GM18907 (cell line): ENCODE data around the gene ATP9A.
"Not testable (repeated sequence)": the region's sequence is repeated elsewhere in the genome, so short reads cannot be mapped to it uniquely, and the experiment has no call there.

Experiments used
- ATAC-seq: cut with Tn5 transposase; IDR thresholded peaks from one replicate; pipeline ENCODE4 v1.9.1; 2021; ENCODE audit warnings: mild to moderate bottlenecking, moderate library complexity; ENCODE audit not compliant: unreplicated experiment

Gene ATP9A

DNA sequence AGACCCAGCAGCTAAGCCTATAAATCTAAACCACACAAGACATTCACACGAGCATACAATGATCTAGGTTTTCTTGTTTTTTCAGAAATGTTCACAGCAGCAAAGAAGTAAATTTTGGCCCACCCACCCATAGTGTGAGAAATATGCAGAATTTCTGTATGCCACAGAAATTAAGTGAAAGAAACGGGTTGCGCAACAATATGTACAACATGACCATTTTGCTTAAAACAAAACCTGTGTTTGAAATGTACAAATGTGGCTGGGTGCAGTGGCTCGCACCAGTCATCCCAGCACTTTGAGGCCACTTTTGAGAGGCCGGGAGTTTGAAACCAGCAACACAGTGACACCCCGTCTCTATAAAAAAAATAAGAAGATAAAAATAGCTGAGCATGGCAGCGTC is 24.8 kb upstream of the ATP9A start:
- ATAC-seq: no peak

DNA sequence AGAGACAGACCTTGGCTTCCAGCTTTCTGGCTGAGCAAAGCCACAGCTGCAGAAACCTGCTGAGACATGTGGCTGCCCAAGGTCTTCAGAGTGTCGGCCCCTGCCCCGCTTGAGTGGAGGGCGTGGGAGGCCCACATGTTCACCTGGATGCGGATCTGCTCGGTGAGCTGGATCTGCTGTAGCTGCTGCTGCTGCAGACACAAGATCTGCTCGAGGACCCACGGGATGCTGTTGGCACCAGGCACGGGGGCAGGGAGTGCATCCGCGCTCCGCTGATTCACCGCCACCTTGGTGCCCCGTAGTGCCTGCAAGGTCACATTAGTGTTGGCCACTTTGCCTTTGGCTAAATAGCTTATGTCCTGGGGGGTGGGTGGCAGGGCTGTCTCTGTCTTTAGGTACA is 23.4 kb upstream of the ATP9A start:
- ATAC-seq: no peak

DNA sequence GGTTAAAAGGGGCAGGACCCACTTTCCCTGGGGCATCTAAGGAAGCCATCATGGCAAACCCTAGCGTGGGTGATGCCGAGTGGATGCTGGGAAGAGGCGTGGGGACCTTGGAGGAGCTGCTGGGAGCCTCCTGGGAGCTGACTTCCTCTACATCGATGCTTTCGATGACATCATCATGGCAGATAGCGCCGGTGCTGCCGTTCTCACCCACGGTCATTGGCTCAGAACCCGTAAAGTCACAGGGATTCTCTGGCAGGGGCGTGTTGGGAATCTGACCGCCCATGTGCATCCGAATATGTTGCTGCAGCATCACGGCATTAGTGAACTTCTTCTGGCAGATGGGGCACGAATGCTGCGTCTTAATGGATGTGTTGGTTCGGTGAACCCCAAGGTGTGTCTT is 22.1 kb upstream of the ATP9A start:
- ATAC-seq: no peak

DNA sequence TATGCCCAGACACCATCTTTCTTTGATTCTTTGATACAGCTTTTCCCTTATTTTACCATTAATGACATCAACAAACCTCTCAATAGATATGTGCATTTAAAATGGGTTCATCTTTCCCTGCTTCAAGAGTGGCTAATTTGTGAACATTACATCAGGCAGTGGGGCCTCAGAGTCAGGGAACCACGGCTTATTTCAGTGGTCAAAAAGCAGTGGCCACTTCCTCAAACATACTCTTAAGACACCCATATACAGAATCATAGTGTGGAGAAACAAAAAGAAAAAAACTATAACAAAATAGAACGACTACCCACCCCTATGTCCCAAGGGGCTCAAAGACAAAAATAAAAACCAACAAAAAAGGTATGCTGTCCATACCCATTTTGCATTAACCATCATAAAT is 21.2 kb upstream of the ATP9A start:
- no peak for ATAC-seq

DNA sequence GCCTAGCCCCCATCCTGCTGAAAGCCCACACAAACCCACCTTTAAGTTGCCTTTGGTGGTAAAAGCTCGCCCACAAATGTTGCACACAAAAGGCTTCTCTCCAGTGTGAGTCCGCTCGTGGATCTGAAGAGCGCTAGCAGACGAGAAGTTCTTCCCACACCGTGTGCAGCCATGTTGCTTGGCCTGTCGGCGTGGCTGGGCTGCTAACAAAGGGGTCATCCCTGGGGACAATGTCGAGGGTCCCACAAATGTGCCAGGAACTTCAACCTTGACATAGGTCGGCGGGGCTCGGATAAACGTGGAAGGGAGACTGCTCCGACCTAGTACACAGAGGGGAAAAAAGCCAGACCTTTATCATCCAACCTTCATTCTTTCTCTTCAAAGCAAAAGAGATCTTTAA is 20.6 kb upstream of the ATP9A start:
- ATAC-seq: no peak

DNA sequence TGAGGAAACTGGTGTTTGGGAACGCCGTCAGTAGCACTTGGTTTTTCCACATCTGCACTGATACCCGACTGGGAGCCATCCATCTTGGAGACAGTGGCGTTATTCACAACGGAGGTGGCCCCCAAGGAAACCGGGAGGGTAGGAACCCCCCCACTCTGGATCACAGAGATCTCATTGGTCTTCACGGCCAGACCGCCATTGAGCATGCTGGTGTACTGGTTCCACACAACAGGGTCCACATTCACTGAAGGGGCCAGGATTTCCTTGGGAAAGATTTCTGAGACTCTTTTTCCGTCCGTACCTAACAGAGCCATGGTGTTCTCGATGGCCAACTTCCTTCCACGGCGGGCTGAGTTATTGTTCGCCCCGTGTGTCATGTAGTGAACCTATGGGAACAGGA is 16.1 kb upstream of the ATP9A start:
- no peak for ATAC-seq

DNA sequence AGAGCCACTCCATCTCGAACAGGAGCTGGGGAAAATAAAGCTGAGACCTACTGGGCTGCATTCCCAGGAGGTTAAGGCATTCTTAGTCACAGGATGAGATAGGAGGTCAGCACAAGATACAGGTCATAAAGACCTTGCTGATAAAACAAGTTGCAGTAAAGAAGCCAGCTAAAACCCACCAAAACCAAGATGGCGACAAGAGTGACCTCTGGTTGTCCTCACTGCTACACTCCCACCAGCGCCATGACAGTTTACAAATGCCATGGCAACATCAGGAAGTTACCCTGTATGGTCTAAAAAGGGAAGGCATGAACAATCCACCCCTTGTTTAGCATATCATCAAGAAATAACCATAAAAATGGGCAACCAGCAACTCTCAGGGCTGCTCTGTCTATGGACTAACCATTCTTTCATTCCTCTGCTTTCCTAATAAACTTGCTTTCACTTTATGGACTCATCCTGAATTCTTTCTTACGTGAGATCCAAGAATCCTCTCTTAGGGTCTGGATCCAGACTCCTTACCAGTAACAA is 10.1 kb upstream of the ATP9A start:
- not testable (repeated sequence) for ATAC-seq

DNA sequence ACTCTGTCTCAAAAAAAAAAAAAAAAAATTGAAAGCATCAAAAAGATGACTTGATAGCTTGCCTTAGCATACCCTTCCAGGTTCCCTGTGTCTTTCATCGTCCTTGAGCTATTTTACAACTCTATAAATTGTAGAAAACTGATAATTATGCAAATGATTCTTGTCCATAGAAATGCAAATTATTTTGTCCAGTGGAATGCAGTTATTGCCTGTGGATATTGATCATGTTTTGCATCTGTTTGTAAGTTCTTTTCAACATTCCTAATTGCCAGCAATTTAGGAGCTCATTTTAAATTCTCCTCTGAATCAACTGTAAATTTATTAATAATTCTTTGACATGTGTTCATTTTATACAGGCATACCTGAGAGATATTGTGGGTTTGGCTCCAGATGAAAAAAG is 7.1 kb upstream of the ATP9A start:
- ATAC-seq: no peak

DNA sequence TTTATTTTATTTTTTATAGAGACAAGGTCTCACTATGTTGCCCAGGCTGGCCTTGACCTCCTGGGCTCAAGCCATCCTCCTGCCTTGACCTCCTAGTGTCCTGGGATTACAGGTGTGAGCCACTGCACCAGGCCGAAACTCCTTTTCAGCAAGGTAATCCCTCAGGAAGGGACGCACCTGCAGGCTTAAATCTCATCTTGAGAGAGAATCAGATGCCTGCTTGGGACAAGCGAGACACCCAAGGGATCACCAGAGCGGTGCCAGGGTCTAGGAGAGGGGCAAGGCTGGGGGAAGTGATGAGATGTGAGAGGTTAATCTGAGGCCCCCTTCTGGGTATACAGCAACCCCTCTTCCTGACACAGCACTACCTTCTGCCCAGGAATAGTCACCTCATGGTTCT is 4.0 kb upstream of the ATP9A start:
- ATAC-seq: no peak

DNA sequence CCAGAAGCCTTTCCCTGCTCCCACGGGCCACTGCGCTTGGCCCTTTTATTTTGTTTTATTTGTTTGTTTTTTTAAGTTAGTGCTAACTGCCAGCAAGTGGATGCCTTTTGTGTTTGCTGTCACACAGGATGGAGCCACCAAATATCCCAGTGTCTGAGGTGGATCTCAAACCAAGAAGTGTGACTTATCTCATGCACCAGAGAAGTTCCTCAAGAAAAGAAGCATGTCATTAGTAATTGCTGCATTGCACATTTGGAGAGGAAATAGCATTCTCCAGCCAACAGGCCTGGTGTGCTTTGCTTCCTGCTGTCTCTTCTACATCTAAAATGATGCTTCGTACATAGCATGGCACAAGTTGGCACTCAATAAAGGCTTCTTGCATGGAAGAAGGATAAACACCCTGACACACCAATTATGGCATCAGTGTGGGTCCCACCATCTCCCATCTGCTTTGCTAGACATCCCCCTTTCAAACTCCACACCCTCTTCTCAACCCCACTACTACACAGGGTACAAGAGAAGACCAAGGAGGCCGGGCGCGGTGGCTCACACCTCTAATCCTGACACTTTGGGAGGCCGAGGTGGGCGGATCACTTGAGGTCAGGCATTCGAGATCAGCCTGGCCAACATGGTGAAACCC is 1.9 kb upstream of the ATP9A start:
- no peak for ATAC-seq

DNA sequence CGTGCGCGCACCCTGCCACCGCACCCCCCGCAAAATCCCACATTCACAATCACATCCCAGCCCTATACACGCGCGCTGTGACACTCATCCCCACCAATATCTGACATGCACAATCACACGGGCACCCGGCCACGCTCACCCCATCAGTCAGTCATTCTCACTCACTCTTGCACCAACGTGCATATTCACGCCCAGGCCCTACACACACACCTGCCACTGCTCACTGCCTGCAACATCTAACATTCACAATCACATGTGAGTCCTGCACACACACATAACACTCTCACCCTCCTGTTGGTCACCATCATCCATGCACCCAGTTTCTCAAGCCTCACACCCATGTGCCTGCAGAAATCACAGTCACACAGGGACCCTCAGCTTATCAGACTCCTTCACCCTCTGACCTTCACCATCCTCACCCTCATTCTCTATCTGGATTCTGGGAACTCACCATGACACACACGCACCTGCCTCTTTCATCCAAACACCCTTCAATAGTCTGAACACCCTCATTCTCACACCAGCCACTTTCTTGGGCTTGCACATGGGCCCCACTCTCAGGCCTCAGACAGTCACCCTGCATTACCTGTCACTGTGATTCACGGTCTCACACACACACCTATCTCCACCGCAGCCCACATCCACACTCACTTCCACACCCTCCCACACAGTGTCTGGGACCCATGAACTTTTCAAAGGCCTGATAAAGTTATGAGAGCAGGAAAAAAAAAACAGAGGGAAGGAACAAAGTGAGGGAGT is 748 bp upstream of the ATP9A start:
- no peak for ATAC-seq

DNA sequence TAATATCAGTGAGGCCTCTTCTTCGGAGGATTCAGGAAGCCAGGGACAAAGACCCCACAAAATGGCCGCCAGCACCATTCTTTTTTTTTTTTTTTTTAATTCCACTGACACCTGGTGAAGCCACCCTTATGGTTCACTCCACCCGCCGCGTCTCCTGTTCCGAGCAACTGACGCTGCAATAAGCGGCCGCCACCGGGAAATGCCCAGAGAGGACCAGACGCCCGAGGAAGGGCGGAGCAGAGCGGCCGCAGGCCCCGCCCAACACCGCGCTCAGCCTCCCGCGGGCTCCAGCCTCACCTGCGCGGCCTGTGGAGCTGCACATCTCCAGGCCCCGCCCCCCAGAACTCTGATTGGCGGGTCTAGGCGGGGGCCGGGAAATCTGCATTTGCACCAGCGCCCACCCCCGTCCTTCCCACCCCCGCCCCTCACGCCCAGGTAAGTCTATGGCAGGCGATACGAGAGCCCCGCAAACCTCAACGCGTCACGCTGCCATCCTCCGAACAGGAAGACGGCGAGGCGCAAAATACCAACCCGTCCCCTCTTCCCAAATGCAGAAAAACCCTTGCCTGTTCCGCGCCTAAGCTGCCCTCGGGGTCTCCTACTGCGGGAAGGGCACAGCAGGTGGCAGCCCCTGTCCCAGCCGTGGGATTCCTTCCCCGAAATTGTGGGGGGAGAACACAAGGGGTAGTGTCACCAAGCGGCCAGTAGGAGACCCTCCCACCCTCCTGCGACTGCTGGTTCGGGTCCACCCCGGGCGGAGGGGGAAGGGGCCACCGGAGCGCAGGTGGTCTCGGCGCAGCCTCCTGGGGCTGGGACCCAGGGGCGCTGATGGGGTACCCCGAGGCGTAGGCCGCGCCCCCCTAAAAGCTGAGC is 960 bp downstream of the ATP9A start:
- no peak for ATAC-seq

DNA sequence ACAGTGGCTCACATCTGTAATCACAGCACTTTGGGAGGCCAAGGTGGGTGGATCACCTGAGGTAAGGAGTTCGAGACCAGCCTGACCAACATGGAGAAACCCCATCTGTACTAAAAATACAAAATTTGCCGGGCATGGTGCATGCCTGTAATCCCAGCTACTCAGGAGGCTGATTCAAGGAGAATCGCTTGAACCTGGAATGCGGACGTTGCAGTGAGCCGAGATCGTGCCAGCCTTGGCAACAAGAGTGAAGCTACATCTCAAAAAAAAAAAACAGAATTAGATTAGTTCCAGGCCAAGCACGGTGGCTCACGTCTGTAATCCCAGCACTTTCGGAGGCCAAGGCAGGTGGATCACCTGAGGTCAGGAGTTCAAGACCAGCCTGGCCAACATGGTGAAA is 2.8 kb downstream of the ATP9A start:
- ATAC-seq: not testable (repeated sequence)

DNA sequence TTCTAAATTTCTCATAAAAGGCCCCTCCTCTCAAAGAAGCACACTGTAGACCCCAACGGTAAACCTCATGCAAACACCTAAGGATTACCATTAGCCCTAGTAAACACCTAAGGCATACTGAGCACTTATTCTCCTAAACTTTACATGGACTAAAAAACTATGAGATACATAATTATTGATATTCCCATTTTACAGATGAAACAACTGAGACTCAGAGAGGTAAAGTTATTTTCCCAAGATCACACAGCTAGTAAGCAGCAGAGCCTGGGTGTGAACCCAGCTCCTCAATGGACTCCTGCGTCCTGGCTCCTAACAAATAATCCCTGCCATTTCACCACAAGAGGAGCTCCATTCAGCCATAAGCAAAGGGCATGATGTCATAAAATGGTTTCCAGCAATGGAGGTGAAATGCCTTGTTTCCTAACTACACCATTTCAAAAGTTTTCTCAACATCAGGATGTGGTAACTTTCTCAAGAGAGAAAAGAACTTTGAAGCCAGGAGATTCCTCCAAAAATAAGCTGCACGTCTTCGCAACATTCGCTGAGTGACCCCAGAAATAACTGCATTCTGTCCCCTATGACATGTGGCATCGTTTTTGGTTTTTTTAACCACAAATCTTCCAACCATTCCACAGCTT is 4.1 kb downstream of the ATP9A start:
- ATAC-seq: no peak

DNA sequence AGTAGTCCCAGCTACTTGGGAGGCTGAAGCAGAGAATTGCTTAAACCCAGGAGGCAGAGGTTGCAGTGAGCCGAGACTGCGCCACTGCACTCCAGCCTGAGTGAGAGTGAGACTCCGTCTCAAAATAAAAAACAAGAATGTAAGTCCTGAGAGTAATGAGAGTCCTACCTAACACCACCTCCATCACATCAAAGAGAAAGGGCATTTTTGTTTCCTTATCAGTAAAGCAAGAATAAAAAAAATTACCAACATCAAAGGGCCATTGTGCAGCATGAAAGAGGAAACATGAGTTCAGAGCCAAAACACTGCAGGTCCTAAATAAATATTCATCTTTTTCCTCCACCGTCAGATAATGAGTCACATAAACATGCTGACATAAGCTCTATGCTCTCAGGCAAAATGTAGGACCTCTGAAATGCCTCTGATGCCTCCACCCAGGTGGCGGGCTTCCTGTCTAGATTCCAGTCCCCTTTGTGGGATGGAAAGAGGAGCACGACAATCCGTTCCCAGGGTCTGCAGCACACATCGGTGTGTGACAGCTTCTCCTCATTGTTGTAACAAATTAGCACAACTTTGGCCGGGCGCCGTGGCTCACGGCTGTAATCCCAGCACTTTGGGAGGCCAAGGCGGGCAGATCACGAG is 7.2 kb downstream of the ATP9A start:
- ATAC-seq: no peak

DNA sequence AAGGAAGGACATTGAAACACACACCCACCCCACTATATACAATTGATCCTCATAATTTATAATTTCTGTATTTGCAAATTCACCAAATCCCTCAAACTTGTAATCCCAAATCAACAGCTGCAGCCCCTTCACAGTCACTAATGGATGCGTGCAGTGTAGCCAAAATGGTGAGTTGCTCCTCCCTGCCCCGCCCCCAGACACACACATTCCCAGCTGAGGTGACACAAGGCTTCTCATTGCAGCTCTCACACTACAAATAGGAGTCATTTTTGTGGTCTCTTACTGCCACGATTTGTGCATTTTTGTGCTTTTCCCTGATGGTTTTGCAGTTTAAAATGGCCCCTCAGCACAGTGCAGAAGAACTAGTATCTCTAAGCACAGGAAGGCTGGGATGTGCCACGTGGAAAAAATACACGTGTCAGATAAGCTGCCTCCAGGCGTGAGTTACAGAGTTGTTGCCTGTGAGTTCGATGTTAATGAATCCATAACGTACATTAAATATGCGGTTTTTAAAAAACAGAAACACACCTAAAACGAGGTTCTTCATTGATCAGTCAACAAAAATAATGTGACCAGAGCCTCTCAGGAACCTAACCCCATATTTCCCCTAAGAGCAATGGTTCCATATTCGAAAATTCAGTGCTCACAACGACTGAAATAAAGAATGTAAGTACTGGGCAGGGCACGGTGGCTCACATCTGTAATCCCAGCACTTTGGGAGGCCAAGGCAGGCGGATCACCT is 8.2 kb downstream of the ATP9A start:
- ATAC-seq: no peak

DNA sequence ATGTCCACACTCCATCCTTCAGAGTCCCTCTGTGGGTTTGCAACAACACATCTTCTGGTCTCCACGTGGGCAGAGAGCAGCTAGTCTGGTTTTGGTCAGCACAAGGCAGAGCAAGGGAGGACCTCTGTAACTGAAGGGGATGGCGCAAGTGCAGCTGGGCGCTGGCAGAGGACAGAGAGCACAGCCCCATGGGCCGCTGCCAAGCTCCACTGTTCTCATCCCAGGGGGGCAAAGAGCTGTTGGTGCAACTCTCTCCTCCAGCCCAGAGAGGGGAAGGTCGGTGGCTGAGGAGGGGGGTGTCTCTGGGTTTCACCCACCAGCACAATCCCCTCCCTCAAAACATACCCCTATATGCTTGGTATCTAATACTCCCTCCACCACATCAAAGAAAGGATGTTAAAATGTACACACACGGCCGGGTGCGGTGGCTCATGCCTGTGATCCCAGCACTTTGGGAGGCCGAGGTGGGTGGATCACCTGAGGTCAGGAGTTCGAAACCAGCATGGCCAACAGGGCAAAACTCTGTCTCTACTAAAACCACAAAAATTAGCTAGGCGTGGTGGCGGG is 9.1 kb downstream of the ATP9A start:
- no peak for ATAC-seq

DNA sequence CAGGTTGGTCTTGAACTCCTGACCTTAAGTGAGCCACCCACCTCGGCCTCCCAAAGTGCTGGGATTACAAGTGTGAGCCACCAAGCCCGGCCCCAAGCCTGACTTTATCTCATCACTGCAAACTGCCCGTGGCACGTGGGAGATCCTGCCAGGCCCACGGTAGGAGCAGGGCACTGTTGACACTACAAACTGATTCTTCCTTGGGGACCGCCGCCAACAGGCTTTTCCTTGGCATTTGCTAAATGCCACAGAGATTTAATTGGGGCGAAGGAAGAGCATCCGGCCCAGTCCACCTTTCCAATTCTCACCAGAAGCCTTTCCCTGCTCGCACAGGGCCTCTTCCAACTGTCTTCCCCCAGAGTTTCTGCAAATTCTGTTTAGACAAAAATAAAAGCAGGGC is 11.0 kb downstream of the ATP9A start:
- ATAC-seq: no peak

DNA sequence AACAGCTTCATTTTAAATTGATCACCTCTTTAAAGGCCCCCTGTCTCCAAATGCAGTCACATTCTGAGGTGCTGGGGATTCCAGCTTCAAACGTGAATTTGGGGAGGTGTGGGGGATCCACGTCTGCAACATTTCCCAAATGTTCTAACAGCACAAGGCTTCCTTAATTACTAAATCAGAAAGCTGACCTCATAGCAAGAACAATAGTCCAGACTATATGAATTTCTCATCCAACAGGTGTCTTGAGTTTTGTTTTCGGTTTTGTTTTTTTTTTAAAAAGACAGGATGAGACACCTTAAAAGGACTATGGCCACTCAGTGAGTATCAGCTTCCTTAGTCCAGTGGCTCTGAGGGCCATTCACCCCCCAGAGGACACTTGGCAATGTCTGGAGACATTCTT is 11.5 kb downstream of the ATP9A start:
- no peak for ATAC-seq

DNA sequence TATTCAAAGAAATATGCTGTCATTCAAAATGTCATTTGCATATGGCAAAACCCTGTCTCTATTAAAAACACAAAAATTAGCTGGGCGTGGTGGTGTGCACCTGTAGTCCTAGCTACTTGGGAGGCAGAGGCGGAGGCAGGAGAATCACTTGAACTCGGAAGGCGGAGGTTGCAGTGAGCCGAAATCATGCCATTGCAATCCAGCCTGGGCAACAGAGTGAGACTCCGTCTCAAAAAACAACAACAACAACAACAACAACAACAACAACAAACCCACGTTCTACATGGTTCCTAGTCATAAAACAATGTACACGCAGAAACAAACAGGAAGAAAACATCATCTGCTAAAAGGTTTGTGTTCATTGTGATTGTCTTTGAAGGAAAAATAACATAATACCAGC is 15.0 kb downstream of the ATP9A start:
- ATAC-seq: not testable (repeated sequence)
